UCSD-AML1 (cell line): ENCODE measurements around the gene GRK5.
"Not testable (repeated sequence)": the region's sequence is repeated elsewhere in the genome, so short reads cannot be mapped to it uniquely, and the experiment has no call there.

ENCODE experiments used
- DNase-seq: peaks from one replicate; lab custom pipeline; 2025; ENCODE audit not compliant: unreplicated experiment; lab: John Stamatoyannopoulos, UW

GRK5 gene

DNA sequence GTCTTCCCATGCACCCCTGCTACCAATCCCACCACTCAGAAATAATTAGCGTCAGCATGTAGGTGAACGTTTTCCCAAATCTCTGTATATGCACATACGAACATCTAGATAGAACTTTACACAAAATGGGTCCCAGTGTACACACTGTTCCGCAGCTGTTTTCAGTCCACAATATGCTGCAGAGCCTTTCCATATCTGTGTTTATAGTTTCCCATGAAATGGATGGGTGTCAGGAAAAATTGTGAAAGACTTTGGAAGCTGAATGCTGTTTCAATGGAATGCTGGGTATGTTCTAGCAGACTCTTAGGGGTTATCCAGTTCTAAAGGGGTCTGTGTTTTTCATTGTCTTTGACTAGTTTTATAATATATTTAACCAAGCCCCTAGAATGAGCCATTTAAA lies 13.8 kb downstream of the GRK5 start:
- DNase-seq: no peak

DNA sequence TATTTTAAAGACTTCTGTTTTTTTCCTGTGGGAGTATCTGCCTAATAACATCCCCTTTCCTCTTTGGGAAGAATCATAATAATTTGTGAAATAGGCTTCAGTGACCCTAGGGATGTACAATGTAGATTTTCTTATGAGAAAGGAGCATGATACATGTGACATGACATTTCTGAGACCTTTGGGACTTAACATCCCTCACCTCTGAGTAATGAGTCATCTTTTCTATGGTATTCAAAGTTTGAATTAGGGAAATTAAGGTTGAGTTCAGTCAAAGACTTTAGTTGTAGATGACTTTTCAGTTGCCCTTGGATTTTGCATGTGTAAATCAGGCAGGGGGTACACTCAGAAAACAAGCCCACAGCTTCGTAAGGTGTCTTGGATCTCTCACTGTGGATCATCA lies 14.3 kb downstream of the GRK5 start:
- no peak for DNase-seq

- DNase-seq: peak; percentile 22
Observed at GRCh38 chr10:119222537-119222936, 15.2 kb downstream of the GRK5 start.

DNA sequence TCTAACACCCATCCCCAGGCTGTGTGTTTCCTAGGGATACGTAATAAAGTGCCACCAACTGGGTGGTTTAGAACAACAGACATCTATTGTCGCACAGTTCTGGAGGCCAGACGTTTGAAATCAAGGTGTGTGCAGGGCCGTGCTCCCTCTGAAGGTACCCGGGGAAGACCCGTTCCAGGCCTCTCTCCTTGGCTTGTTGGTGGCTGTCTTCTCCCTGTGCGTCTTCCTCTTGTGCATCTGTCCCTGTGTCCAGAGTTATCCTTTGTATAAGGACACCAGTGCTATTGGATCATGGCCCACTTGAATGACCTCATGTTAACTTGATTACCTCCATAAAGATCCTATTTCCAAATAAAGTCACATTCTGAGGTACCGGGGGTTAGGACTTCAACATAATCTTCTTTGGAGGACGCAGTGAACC lies 15.6 kb downstream of the GRK5 start:
- no peak for DNase-seq

- no peak for DNase-seq
Observed at GRCh38 chr10:119225083-119225658, 17.8 kb downstream of the GRK5 start.

GRCh38 chr10:119227825-119228224 lies 20.5 kb downstream of the GRK5 start:
- no peak for DNase-seq

DNA sequence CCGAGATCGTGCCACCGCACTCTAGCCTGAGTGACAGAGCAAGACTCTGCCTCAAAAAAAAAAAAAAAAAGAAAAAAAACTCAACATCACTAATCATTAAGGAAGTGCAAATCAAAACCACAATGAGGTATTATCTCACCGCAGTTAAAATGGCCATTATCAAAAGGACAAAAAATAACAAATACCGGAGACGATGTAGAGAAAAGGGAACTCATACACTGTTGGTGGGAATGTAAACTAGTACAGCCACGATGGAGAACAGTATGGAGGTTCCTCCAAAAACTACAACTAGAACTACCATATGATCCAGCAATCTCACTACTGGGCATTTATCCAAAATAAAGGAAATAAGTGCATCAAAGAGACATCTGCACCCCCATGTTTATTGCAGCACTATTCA lies 24.3 kb downstream of the GRK5 start:
- DNase-seq: no peak

- not testable (repeated sequence) for DNase-seq
Observed at GRCh38 chr10:119232439-119232838, 25.1 kb downstream of the GRK5 start.

DNA sequence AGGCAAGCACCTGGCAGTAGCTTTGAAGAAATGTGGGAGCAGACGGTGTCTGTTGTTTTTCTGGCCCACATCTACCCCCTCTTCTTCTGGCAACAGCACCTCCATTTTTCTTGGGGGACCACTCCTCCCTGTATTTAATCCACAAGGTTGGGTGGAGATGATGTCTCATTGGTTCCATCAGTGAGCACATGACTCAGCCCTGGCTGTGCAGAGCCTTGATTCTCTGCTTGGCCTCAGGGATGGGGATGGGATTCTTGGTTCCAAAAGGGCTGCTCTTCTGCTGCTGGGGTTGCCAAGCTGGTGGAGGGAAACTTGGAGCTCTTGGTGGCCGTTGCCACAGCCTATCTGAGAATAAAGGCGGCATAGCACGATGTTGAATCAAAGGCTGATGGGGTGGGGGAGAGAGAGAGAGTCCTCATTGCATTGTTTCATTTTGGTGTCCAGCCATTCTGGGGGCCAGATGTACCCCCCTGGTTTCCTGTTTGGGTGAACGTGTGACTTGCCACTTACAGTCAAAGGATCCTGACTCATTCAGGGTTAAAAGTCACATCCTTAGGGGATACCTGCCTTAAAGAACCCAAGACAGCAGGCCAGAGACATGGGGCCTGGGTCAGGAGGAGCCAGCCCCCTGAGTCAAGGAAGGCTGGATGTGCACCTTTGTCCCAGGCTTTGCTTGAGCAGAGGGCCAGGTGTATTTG lies 25.9 kb downstream of the GRK5 start:
- no peak for DNase-seq

GRCh38 chr10:119233821-119234220 lies 26.4 kb downstream of the GRK5 start:
- DNase-seq: no peak

DNA sequence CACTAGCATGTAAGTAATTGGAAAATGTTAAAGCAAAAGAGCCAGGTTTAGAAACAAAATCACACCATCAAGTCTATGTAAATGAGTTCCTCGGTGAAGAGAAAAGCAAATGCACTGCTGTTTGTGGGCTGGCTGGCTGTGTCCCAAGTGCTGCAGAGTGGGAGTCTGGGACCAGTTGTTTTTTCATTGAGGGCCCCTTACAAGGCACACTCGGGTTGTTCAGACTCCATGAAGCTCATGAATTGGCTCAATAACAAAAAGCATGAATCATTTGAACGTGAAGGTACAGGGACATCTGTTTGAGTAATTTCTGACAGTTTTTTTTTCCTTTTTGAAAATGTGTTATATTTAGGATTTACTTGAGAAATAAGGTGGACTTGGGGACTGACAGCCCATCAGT lies 28.0 kb downstream of the GRK5 start:
- DNase-seq: no peak

- DNase-seq: no peak
Observed at GRCh38 chr10:119237722-119238436, 30.5 kb downstream of the GRK5 start.

DNA sequence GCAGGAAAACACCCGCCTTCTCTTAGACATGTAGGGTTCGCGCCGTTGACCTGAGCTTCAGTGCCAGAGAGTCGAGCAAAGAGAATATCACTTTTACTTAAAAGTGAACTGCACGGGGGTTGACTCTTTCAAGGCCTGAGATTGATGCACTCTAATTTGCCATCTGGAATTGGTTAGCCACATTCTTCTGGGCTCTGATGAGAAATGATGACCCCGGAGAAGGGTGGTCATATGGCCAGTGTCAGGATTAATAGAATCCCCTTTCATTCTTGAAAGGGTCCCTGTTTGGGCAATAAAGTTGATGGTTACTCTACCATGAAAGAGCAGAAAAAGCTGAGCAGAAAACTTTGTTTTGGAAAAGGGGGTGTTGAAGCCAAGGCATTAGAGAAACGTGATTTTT lies 31.2 kb downstream of the GRK5 start:
- DNase-seq: no peak

DNA sequence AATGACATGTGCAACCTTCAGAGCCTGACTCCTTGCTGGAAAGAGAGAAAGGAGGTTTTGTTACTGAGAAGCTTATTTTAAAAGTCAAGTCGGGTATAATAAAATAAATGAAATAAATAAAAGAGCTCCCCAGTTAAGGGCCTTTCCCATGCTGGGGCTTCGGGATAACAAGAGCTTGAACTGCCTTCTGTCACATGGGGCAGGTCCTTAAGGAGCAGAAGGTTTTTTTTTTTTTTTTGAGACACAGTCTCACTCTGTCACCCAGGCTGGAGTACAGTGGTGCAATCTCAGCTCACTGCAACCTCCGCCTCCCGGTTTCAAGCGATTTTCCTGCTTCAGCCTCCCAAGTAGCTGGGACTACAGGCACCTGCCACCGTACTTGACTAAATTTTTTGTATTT lies 31.6 kb downstream of the GRK5 start:
- not testable (repeated sequence) for DNase-seq

- DNase-seq: not testable (repeated sequence)
Observed at GRCh38 chr10:119239630-119240029, 32.3 kb downstream of the GRK5 start.

- no peak for DNase-seq
Observed at GRCh38 chr10:119241066-119241465, 33.7 kb downstream of the GRK5 start.

DNA sequence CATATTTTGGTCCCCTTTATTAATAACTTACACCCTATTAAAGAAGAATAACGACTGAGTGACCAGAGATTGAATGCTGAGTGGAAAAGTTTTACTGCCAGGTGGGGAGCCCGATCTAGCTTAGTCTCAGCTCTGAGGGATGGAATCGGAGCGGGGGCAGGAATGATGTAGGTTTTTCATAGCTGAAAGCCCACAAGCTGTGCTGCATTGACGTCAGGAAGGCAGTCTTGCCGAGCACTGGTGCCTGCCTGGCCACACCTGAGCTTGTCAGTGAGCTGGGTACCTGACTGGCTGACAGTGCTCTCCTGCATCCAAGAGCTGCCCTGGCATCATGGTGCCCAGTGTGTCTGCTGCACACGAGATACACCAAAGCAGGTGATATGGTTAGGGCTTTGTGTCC lies 34.8 kb downstream of the GRK5 start:
- DNase-seq: no peak

DNA sequence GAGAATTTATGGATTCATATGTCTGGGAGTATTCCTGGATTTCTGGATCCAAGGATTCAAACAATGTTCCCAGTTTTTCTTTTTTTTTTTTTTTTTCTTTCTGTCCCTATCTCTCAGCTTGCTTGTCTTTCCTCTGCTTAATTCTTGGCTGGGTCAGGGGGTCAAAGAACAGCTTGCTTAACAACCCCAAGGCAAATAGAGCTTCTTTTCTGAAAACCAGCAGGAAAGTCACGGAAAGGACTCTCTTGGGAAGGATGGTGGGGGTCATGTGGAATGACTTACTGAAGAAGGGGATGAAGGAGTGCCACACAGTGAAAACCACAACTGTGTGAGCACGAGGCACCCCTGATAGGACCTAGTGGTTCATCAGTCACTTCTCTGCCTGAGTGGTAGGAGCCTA lies 36.1 kb downstream of the GRK5 start:
- DNase-seq: no peak

DNA sequence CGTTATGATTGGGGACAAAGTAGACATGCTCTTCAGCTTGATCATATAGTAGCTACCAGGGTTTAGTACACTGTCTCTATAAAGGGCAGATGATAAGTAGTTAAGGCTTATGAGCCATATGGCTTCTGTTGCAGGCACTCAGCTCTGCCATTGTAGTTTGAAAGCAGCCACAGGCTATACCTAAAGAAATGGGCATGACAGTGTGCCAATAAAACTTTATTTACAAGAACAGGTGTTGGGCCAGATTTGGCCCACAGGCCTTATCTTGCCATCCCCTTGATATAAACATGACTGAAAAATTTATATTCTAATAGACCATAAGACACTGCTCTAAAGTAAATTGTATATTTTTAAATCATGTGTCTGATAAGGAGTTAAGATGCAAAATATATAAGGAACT lies 36.6 kb downstream of the GRK5 start:
- no peak for DNase-seq

- DNase-seq: no peak
Observed at GRCh38 chr10:119245272-119245671, 37.9 kb downstream of the GRK5 start.

DNA sequence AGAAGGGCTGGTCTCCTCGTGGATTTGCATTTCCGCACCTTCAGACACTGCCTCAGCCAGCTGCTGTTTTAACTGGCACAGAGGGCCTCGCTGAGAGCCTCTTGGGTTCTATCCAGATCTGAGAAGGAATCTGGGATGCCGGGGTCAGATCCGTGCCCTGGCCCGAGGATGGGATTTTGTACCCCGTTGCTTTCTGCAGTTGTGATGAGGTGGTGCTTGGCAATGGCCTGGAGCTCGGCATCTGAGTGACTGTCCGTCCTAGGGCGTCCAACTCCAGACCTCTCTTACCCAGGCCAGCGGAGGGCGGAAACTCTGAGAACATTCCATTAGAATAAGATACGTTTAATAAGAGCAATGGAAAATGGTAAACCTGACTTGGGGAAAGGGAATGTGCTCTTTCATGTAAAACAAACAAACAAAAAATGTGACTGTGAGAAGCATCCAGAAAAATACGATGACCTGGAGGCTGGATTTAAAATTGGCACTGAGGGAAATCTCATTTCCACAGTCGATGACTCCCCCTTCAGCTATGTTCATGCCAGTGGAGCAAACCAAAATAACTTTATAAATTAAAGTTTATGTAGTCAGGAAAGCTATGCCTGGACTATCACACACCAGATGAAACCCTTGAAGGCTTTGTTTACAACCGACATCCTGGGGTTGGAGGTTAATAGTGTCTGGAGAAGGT lies 39.6 kb downstream of the GRK5 start:
- no peak for DNase-seq

DNA sequence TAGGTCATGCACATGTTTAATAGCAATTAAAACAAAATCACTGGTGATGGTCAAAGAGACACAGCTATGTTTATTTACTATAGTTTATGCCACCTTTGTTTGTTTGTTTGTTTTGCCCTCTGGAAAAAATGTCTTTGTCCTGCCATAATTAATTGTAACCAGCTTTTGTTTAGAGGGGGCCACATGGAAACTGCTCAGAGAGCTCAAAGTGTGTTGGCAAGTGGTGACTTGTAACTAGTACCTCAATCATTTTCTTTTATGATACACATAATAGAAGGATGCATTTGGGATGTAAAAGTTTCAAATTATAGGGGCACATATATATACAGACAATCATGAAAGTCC lies 40.2 kb downstream of the GRK5 start:
- DNase-seq: no peak
